GM12872 (cell line): Measurements from ENCODE around the gene CDKN1A.

Experiments
- TF ChIP-seq, protein P1 (sequence below): IDR thresholded peaks from 3 replicates; pipeline ENCODE4 v1.5.1; 2011; ENCODE audit warnings: low read depth, mild to moderate bottlenecking, low read length, moderate library complexity; ENCODE audit not compliant: insufficient read depth

Gene CDKN1A

DNA sequence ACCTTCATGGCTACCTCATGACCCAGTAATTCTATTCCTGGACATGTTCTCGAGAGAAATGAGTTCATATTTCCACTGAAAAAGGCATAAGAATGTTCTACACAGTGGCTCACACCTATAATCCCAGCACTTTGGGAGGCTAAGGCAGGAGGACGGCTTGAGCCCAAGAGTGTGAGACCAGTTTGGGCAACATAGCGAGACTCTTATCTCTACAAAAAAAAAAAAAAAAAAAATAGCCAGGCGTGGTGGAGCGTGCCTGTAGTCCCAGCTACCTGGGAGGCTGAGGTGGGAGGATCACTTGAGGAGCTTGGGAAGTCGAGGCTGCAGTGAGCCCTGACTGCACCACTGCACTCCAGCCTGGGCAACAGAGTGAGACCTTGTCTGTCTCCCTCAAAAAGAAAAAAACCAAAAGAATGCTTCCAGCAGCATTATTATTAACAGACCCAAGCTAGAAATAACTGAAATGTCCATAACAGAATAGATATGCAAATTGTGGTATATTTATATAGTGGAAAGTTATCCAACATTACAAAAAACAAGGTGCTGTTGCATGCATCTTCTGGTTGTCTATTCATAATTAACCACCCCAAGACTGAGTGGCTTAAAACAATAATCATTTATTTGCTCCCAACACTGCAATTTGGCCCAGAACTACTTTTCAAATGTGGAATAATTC lies 9.7 kb downstream of the CDKN1A start:
- TF ChIP-seq, protein P1, sequence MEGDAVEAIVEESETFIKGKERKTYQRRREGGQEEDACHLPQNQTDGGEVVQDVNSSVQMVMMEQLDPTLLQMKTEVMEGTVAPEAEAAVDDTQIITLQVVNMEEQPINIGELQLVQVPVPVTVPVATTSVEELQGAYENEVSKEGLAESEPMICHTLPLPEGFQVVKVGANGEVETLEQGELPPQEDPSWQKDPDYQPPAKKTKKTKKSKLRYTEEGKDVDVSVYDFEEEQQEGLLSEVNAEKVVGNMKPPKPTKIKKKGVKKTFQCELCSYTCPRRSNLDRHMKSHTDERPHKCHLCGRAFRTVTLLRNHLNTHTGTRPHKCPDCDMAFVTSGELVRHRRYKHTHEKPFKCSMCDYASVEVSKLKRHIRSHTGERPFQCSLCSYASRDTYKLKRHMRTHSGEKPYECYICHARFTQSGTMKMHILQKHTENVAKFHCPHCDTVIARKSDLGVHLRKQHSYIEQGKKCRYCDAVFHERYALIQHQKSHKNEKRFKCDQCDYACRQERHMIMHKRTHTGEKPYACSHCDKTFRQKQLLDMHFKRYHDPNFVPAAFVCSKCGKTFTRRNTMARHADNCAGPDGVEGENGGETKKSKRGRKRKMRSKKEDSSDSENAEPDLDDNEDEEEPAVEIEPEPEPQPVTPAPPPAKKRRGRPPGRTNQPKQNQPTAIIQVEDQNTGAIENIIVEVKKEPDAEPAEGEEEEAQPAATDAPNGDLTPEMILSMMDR = no peak

DNA sequence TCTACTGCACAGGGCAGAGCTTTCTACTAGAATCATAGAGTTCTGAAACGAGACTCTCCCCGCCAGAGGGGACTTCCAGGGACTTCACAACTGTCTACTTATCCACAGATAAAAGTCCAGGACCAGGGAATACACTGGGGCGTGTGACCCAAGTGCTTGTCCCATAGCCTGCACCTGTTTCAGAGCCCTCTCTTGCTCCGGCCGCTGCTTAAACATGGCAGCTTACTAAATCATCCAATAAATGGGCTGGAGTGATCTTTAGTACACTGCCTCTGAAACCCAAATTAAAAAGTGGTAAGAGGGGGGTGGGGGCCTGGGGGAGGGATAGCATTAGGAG lies 10.2 kb downstream of the CDKN1A start:
- TF ChIP-seq, protein P1 = no peak

DNA sequence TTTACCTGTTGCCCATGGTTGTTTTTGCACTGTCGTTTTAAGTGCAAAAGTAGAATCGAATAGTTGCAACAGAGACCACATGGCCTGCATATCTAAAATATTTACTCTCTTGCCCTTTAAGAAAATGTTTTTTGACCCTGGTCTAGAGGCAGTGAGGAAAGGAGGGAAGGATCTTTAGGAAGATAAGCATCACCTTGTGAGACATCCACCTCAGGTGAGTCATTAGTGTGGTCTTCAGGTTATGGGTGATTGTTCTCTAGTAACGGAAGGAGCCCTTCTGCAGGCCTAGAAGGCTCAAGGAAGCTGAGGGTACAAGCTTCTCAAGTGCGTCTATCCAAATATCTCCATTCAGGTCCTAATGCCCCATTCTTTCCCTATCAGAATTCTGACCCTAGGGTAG lies 12.5 kb downstream of the CDKN1A start:
- TF ChIP-seq, protein P1 = no peak

DNA sequence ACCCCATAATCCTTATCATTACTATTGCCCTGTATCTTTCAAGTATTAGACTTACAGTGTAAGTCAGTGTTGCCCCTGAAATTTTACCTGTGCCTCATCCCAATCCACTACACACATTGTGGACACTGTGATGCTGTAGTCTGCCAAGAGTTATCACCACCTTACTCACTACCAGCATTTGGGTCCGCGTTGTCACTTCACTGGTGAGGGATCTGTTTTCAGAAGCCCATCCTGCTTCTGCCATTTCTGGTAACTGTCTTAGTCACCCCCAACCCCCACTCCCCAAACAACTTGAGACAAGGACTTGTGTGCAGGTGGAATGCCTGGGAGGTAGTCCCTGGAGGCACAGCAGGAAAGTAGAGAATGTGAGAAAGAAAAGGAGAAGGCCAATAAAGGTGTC lies 13.1 kb downstream of the CDKN1A start:
- TF ChIP-seq, protein P1 = no peak

DNA sequence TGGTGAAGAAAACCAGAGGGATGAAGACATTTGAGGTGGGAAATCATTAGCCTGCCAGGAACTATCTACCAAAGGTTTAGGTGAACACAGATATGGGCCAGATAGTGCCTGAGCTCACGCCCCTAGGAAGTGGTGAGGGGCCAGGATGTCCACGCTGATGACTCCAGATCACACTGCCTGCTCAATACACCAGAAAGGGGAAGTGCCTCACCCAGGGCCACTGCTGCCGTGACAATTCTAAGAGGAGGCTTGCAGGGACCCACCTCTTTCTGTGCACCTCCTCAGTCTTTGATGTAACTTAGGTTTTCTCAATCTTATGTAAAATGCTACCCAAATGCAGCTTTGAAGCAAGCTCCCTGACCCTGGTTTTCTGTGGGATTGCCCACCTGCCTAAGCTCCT lies 13.7 kb downstream of the CDKN1A start:
- TF ChIP-seq, protein P1 = no peak

DNA sequence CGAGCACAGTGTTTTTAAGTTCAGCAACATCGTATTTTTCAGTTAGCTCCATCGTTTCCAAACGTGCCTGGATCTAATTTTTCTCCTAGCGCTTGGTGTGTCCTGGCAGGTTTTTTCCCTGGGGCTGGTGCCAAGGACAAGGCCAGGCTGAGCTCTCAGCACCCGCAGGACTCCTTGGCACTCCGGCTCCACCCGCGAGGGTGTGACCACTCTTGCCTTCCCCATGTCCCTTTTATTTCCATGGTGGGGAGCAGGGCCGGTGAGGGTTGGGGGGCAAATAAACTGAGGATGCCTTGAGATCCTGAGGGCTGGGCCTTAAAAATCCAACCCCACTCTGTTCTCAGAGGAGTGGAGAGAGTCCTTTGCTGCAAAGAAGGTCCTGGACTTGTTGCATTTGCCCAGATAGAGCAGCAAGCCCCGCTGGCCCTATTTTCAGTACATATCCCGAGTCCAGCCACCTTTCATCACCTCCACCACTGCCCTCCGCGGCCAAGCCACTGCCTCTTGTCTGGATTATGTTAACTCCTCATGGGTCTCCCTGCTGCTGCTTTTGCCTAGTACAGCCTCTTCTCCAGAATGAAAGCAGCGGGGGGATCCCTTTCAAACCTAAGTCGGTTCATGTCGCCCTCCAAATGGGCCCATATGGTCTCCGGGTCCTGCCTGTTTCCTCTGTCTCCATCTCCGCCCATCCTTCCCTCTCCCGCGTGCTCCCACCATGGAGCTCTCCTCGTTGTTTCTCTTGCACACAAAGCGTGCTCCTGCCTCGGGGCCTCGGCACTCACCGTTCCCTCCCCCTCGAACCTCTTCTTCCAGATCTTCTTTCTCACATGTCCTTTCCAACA lies 14.6 kb downstream of the CDKN1A start:
- TF ChIP-seq, protein P1 = no peak

DNA sequence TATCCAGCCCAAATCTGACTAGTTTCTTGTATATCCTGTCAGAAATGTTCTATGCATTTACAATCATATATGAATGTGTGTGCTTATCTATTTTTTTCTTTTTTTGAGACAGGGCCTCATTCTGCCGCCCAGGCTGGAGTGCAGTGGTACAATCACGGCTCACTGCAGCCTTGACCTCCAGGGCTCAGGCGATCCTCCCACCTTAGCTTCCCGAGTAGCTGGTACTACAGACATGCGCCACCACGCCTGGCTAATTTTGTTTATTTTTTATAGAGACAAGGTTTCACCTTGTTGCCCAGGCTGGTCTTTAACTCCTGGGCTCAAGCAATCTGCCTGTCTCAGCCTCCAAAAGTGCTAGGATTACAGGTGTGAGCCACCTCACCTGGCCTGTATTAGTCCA lies 16.1 kb downstream of the CDKN1A start:
- TF ChIP-seq, protein P1 = no peak
